ENCODE results near the gene PPP1R3E. TPM values are rescaled to one million over a fixed set of nuclear protein-coding genes. Genes with fewer than 3 reads are reported as not detected.
A peak's percentile ranks its signal among the peaks of the same experiment; 100 is the strongest.

The PPP1R3E gene
- total and polyA plus RNA-seq, 2 of the 13 experiments (the other 11 are each of a cell fraction or from before 2014, with no cell fraction given) = 16.5 to 26.5 TPM

GRCh38 chr14:23326491-23327332 is 24.1 kb upstream of the PPP1R3E start (continued):
- TF ChIP-seq SCMH1 (CRISPR knock-in tag; IDR thresholded peaks at IDR 0.05; ENCODE audit: borderline replicate concordance) (no peak), SAP130 (CRISPR knock-in tag; IDR thresholded peaks at IDR 0.05; ENCODE audit: low read depth) (no peak), KIAA2018 (CRISPR knock-in tag; IDR thresholded peaks at IDR 0.05; ENCODE audit: borderline replicate concordance) (no peak), NRL (CRISPR knock-in tag; IDR thresholded peaks at IDR 0.05; ENCODE audit: borderline replicate concordance) (no peak), RFXAP (CRISPR knock-in tag; IDR thresholded peaks at IDR 0.05; ENCODE audit: borderline replicate concordance) (no peak), ETV5 (CRISPR knock-in tag; IDR thresholded peaks at IDR 0.05; ENCODE audit: borderline replicate concordance) (no peak), ZC3H13 (CRISPR knock-in tag; IDR thresholded peaks at IDR 0.05) (no peak)
- TF ChIP-seq, protein P1, sequence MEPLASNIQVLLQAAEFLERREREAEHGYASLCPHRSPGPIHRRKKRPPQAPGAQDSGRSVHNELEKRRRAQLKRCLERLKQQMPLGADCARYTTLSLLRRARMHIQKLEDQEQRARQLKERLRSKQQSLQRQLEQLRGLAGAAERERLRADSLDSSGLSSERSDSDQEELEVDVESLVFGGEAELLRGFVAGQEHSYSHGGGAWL (CRISPR knock-in tag; IDR thresholded peaks at IDR 0.05) = 0 out of 2 replicates have a peak, but pooled peaks have one; percentile 50
- TF ChIP-seq, protein P2, sequence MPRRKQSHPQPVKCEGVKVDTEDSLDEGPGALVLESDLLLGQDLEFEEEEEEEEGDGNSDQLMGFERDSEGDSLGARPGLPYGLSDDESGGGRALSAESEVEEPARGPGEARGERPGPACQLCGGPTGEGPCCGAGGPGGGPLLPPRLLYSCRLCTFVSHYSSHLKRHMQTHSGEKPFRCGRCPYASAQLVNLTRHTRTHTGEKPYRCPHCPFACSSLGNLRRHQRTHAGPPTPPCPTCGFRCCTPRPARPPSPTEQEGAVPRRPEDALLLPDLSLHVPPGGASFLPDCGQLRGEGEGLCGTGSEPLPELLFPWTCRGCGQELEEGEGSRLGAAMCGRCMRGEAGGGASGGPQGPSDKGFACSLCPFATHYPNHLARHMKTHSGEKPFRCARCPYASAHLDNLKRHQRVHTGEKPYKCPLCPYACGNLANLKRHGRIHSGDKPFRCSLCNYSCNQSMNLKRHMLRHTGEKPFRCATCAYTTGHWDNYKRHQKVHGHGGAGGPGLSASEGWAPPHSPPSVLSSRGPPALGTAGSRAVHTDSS (CRISPR knock-in tag; conservative IDR thresholded peaks at IDR 0.05) = no peak
- TF ChIP-seq, protein P3, sequence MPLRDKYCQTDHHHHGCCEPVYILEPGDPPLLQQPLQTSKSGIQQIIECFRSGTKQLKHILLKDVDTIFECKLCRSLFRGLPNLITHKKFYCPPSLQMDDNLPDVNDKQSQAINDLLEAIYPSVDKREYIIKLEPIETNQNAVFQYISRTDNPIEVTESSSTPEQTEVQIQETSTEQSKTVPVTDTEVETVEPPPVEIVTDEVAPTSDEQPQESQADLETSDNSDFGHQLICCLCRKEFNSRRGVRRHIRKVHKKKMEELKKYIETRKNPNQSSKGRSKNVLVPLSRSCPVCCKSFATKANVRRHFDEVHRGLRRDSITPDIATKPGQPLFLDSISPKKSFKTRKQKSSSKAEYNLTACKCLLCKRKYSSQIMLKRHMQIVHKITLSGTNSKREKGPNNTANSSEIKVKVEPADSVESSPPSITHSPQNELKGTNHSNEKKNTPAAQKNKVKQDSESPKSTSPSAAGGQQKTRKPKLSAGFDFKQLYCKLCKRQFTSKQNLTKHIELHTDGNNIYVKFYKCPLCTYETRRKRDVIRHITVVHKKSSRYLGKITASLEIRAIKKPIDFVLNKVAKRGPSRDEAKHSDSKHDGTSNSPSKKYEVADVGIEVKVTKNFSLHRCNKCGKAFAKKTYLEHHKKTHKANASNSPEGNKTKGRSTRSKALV (CRISPR knock-in tag; IDR thresholded peaks at IDR 0.05) = no peak
